ENCODE measurements around the gene PPEF2.
"Not testable (repeated sequence)": the region's sequence is repeated elsewhere in the genome, so short reads cannot be mapped to it uniquely, and the experiment has no call there.

Gene PPEF2

GRCh38 chr4:75902352-75902751 lies at the start of gene PPEF2:
Gene PPEF2, minus strand, starts transcription at chr4:75902452. Its CDS starts 6,127 bp downstream, at chr4:75896325.
- no peak for FAIRE-seq

GRCh38 chr4:75950213-75950815 lies 48.1 kb upstream of the PPEF2 start:
- no peak for FAIRE-seq

More at GRCh38 chr4:75902352-75902751, at the start of gene PPEF2:
- no peak for DNase-seq (ENCODE audit: insufficient read length, low spot score)

DNA sequence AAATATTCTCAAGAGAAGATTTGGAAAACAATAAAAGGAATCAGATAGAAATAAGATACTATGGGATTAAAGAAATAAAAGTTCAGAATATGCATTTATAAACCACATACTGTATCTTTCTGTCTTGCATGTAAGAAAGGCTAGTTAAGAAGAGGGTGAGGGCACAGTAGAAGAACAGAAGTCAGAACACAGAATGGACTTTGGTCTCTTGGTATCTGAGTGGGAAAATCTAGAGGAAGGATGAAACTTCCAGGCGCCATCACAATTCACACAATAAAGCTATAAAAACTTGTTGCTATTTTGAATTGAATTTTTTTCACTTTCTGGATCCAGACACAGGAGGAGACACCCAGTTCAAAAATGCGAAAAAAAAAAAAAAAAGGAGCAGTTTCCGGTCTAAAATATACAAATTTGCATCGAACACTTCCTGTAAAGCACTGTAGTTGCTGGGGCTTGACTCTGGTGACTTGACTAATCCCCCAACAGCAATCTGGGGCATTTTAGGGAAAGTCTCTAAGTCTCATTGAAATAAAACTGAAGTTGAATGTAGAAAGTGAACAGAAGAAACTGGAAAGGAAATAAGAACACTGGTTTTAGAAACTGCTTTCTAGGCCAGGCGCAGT lies 46.7 kb upstream of the PPEF2 start:
- FAIRE-seq (no peak), DNase-seq (ENCODE audit: insufficient read length, low spot score) (no peak)

More at GRCh38 chr4:75950213-75950815, 48.1 kb upstream of the PPEF2 start:
- no peak for DNase-seq (ENCODE audit: insufficient read length, low spot score)

GRCh38 chr4:75940692-75941253 lies 38.5 kb upstream of the PPEF2 start, which contains the start of gene NAAA:
Gene NAAA, minus strand, starts transcription at chr4:75941013. Its CDS starts 64 bp downstream, at chr4:75940949.
- DNase-seq (ENCODE audit: insufficient read length, low spot score), result peak; percentile 41
- no peak for FAIRE-seq

DNA sequence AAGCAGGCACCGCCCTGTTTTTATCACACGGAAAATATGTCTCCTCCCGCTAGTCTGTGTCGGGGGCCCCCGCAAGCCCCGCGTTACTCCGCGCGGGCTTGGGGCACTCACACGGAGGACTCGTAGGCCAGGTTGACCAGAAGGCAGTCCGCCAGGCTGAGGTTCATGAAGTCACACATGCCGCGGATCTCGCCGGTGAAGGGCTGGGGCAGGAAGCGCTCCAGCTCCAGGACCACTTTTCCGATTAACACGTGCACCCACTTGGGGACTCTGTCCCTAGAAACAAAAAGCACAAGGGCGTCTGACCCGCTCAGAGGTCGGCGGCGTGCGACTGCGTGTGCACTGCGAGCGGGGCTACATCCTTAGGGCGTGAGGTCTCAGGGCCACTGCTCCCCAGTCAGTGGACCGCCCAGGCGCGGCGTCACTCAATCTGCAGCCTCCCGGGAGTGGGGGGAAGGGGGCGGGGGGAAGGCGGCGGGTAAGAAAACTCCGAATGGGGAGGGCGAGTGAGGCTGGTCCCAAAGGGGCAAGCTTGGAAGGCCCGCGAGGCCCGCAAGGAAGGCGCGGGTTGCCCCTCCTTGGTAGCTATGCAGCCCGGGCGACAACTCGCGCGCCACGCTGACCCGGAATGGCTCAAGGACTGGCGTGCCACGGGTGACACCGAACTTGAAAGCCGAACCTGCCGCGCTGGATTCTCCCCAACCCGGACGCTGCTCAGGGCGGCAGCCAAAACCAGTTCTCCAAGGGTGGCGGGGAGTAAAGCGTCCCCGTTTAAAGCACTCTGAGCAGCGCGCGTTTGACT lies 37.8 kb upstream of the PPEF2 start:
- DNase-seq (ENCODE audit: insufficient read length, low spot score), result peak; percentile 71

GRCh38 chr4:75935628-75936027 lies 33.4 kb upstream of the PPEF2 start:
- no peak for DNase-seq (ENCODE audit: insufficient read length, low spot score)

More for the DNA sequence above, 37.8 kb upstream of the PPEF2 start:
- FAIRE-seq, result no peak

DNA sequence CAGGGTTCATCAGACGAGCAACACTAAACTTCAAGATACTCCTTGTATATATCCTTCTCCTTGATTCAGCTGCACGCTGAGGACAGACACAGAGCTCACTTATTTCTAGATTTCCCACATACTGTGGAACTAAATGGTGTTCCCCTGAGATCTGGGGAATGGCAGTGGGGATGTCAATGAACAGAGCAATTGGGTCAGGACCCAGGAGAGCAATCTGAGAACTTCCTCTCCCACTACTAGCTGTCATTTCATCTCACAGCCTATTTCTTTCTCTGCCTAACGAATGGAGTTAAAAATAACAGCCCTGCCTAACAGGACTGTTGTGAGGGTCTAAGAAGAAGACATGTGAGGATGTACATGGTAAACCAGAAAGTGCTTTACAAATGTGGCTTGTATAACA lies 27.9 kb upstream of the PPEF2 start:
- DNase-seq (ENCODE audit: insufficient read length, low spot score) (no peak), FAIRE-seq (no peak)

More at GRCh38 chr4:75935628-75936027, 33.4 kb upstream of the PPEF2 start:
- no peak for FAIRE-seq

DNA sequence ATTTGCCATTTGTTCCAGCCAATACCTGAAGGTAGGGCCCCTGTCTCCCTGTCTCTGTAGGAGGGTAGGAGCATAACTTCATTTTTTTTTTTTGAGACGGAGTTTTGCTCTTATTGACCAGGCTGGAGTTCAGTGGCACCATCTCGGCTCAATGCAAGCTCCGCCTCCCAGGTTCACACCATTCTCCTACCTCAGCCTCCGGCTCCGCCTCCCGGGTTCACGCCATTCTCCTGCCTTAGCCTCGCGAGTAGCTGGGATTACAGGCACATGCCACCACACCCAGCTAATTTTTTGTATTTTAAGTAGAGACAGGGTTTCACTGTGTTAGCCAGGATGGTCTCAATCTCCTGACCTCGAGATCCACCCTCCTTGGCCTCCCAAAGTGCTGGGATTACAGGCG lies 22.7 kb upstream of the PPEF2 start:
- FAIRE-seq; DNase-seq (ENCODE audit: insufficient read length, low spot score): not testable (repeated sequence)

- no peak for FAIRE-seq
- no peak for DNase-seq (ENCODE audit: insufficient read length, low spot score)
Observed at GRCh38 chr4:75924309-75924827, 22.1 kb upstream of the PPEF2 start.

DNA sequence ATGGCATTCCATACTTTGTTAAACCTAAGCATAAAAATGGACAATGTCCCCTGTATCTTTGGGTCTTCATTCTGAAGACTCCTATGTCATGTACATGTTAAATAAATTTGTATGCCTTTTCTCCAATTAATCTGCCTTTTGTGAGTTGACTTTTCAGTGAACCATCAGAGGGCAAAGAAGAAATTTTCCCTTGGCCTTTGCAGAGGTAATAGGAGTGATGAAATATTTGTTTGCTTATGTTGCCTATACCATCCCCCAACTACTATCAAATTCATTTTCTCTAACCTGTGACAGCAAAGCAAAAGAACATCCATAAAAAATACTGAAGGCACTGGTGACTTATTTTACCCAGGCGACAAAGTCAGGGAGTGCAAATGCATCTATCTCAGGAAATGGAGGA lies 20.3 kb upstream of the PPEF2 start:
- FAIRE-seq (no peak), DNase-seq (ENCODE audit: insufficient read length, low spot score) (no peak)

DNA sequence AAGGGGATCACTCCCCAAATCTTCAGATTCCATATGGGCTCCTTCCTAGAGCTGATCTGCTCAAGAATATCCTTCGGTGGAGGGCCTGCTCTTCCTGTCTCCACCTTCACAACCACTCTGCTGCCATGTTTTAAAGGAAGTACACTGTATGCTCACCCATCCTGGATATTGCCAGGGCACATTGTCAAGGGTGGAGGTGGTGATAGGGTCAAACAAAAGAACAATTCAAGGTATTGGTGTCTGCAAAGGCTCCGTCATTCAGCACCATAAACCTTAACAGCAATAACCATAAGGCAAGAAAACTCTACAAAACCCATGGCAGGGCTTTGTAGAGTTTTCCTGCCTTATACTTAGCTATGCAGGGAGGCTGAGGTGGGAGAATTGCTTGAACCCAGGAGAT lies 19.7 kb upstream of the PPEF2 start:
- FAIRE-seq, result no peak
- no peak for DNase-seq (ENCODE audit: insufficient read length, low spot score)

GRCh38 chr4:75920327-75920726 lies 18.1 kb upstream of the PPEF2 start:
- FAIRE-seq (no peak), DNase-seq (ENCODE audit: insufficient read length, low spot score) (no peak)

DNA sequence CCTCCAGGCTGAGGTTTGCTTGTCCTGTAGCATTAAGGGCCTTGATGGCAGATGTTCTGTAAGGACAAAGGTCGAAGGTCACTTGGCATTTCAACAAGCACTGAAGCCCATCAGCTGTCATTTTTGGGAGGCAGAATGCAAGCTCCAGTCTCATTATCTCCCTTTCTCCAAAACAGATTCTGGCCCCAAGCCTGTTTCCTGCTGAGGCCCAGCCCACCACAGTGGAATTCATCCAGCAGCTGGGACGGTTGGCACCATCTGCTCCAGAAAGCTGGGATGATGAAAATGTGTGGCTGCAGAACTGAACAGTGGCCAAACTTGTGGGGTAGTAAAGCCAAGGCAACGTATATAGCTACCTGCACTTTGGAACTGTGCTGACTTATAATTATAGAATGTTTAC lies 17.7 kb upstream of the PPEF2 start:
- DNase-seq (ENCODE audit: insufficient read length, low spot score), result no peak
- FAIRE-seq, result no peak

DNA sequence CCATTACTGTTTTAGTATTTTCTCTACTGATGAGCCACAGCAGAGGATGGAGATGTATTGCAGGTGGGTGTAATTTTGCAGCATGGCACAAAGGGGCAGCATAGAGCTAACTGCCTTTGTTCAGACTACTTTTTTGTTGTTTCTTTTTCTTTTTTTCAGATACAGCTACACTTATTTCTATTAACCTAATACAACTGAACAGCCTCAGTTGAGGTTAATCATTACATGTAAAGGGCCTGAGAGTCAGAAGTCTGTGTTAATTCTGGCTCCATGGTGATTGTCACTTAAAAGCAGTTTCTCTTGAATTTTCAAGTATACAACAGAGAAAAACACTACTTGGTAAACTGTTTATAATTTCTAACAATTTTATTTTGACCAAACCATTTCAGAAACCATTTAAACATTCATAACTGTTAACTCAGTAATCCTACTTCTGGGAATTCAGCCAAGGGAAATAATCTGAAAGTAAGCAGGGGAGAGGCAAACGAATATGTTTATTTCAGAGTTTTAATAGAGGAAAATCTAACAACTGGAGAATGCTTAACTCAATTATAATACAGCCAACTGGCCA lies 13.9 kb upstream of the PPEF2 start:
- peak; percentile 48 for DNase-seq (ENCODE audit: insufficient read length, low spot score)
- FAIRE-seq, result no peak

DNA sequence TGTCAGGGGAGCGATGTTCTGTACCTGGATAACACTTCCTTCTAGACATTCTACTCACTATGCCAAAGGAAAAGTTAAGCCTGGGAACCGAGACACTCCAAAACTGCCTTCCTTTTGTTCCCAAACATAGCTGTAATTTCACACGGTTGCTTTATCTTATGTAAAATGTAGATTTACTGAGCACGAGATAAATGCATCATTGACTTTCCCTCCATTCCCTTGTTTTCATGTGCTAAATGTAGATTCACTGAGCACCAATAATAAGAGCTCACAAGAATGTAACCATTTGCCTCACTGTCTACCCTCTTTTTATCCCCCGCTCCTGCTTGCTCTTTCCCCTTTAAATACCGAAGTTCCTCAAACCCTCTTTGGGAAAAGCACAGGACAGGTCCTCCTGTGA lies 10.7 kb upstream of the PPEF2 start:
- no peak for DNase-seq (ENCODE audit: insufficient read length, low spot score)
- no peak for FAIRE-seq

DNA sequence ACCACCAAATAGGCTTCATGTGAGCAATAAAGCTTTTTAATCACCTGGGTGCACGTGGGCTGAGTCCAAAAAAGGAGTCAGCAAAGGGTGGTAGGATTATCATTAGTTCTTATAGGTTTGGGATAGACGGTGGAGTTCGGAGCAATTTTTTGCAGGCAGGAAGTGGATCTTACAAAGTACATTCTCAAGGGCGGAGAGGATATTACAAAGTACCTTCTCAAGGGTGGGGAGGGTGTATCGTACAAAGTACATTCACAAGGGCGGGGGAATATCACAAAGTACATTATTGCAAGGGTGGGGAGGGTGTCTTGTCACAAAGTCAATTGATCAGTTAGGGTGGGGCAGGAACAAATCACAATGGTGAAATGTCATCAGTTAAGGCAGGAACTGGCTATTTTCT lies 8.6 kb upstream of the PPEF2 start:
- DNase-seq (ENCODE audit: insufficient read length, low spot score); FAIRE-seq: not testable (repeated sequence)

DNA sequence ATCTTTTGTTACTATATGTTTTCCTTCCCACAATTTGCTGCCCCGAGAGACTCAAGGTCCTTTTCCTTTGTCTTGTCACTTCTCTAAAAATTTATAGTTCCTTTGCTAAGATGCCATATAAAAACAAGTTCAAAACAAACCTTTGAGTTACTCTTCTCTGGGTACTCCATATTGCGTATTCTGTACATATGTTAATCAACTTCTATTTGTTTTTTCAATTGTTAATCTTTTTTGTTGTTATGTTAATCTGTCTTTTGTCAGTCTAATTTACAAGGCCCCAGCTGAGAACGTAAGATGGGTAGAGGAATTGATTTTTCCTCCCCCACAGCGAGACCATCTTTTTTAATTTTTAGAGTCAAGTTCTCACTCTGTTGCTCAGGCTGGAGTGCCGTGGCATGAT lies 7.2 kb upstream of the PPEF2 start:
- FAIRE-seq (no peak), DNase-seq (ENCODE audit: insufficient read length, low spot score) (no peak)

- DNase-seq (ENCODE audit: insufficient read length, low spot score), result no peak
- no peak for FAIRE-seq
Observed at GRCh38 chr4:75908555-75908954, 6.3 kb upstream of the PPEF2 start.

GRCh38 chr4:75907966-75908365 lies 5.7 kb upstream of the PPEF2 start:
- DNase-seq (ENCODE audit: insufficient read length, low spot score) (no peak), FAIRE-seq (no peak)

DNA sequence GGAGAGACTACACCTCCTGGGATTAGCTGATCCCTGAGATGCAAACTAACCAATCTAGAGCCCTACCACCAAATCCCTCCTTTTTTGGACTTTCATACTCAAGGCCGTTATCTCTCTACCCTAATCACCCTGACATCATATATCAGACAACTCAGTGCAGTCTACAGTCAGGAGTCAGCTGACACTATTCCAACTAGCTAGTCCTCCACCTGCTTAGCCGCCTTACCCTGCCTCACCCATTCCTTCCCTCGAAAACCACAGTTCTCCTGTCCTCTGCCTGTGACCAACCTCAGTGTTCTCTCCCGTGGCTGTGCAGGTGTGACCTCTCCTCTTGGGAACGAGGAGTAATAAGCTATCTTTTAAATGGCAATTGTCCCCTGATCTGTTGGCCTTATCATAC lies 1.8 kb upstream of the PPEF2 start:
- DNase-seq (ENCODE audit: insufficient read length, low spot score) (no peak), FAIRE-seq (no peak)

- FAIRE-seq (no peak), DNase-seq (ENCODE audit: insufficient read length, low spot score) (no peak)
Observed at GRCh38 chr4:75898536-75898935, 3.7 kb downstream of the PPEF2 start.

Data from HTR-8/SVneo (cell line).